NCI-H774 (cell line): Measurements from ENCODE around the gene CYP27B1.
"Not testable (repeated sequence)": the region's sequence is repeated elsewhere in the genome, so short reads cannot be mapped to it uniquely, and the experiment has no call there.

Experiments
- DNase-seq: peaks from one replicate; lab custom pipeline; 2025; lab: John Stamatoyannopoulos, UW

CYP27B1 gene

GRCh38 chr12:57783861-57784260 lies 17.0 kb upstream of the CYP27B1 start:
- DNase-seq: no peak

GRCh38 chr12:57783466-57783801 lies 16.6 kb upstream of the CYP27B1 start:
- no peak for DNase-seq

DNA sequence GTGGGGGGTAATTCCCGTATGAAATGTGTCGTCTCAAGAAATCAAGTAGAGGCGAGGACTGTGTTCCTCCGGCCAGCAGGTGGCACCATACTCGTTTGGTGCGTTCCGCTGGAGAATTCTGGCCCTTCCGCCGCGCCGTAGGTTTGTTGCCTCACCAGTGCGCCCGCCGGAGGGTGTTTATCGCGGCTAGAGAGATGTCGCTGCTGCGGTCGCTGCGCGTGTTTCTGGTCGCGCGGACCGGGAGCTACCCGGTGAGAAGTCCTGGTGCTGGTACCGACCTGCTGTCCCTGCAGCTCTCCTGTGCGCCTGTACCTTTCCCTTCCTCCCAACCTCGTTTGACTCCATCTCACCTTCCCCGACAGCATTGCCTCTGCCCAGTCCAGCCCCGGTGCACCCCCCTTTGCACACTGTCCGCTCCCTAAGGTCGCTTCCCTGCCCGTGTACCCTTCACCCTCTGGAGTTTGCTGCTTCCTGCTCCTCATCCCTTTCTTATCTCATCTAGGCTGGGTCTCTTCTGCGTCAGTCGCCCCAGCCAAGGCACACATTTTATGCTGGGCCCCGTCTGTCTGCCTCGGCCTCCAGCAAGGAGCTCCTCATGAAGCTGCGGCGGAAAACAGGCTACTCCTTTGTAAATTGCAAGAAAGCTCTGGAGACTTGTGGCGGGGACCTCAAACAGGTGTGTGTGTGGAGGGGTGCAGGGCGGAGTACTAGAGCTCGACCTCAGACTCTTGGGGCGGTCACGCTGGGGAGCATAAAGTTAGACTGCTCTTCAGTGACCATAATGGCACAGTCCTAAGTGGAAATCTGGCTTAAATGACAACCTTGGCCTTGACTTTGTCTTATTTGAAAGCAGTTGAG lies 16.0 kb upstream of the CYP27B1 start, which contains the start of gene TSFM:
TSFM (plus strand) TSS at position 180 of the 858 bp plus-strand sequence; CDS start at position 195, 15 bp downstream.
- DNase-seq: peak; percentile 97

GRCh38 chr12:57782243-57782607 lies 15.3 kb upstream of the CYP27B1 start:
- no peak for DNase-seq

GRCh38 chr12:57781801-57782200 lies 14.9 kb upstream of the CYP27B1 start:
- no peak for DNase-seq

- no peak for DNase-seq
These were observed 14.4 kb upstream of the CYP27B1 start for GRCh38 chr12:57781244-57781643.

GRCh38 chr12:57780284-57780897 lies 13.5 kb upstream of the CYP27B1 start:
- DNase-seq: no peak

GRCh38 chr12:57779736-57780135 lies 12.9 kb upstream of the CYP27B1 start:
- no peak for DNase-seq

GRCh38 chr12:57777911-57778310 lies 11.0 kb upstream of the CYP27B1 start:
- no peak for DNase-seq

- DNase-seq: no peak
These were observed 10.5 kb upstream of the CYP27B1 start for GRCh38 chr12:57777367-57777766.

- DNase-seq: no peak
These were observed 9.3 kb upstream of the CYP27B1 start for GRCh38 chr12:57776247-57776587.

GRCh38 chr12:57775563-57776246 lies 8.8 kb upstream of the CYP27B1 start:
- DNase-seq: no peak

GRCh38 chr12:57775044-57775443 lies 8.2 kb upstream of the CYP27B1 start:
- no peak for DNase-seq

DNA sequence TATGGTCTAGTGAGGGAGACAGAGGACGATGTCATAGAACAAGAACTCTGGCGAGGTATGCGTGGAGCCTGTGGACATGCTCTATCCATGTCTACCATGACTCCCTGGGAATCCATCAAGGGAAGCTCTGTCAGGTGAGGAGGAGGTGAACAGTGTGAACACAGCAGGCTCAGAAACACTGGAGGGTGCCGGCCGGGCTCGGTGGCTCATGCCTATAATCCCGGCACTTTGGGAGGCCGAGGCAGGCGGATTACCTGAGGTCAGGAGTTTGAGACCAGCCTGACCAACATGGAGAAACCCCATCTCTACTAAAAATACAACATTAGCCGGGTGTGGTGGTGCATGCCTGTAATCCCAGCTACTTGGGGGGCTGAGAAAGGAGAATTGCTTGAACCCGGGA lies 7.8 kb upstream of the CYP27B1 start:
- DNase-seq: not testable (repeated sequence)

GRCh38 chr12:57772429-57773322 lies 5.8 kb upstream of the CYP27B1 start, which contains the start of gene EEF1AKMT3:
Gene EEF1AKMT3 (plus strand): TSS chr12:57772614. CDS start chr12:57772725, 111 bp downstream.
- no peak for DNase-seq

DNA sequence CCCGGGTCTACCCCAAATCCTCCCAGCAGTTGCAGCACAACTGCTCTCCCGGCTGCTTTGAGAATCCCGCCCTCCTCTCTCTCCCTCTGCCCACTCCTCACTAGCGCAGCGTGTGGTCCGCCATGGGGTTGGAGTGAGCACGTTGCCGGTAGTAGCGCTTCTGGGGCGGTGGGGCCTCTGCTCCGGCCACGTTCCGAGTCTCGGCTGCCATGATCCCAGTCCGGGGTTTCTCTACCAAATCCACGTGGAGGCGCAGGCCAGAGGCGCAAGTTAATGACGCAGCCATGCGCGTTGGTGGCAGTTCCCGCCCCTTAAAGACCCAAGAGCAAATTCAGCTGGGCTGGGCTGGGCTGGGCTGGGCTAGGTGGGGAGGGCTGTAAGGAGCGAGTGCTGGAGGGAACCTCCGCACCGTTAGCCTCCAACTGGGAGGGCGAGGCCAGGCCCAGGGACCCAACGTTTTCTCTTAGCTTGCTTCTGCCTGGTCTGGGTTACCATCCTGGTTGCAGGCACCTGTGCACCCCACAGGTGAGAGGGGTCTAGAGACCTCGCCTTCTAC lies 5.1 kb upstream of the CYP27B1 start, which contains the start of gene METTL1:
METTL1 (minus strand) TSS at position 233 of the 556 bp plus-strand sequence; CDS start at position 211, 22 bp downstream.
- peak; percentile 97 for DNase-seq

- peak; percentile 93 for DNase-seq
These were observed 4.5 kb upstream of the CYP27B1 start for GRCh38 chr12:57771236-57771872.

- no peak for DNase-seq
These were observed 3.9 kb upstream of the CYP27B1 start for GRCh38 chr12:57770734-57771133.

- DNase-seq: no peak
These were observed 2.7 kb upstream of the CYP27B1 start for GRCh38 chr12:57769594-57769993.

GRCh38 chr12:57767876-57768275 lies 998 bp upstream of the CYP27B1 start:
- DNase-seq: no peak

GRCh38 chr12:57767305-57767698 lies 424 bp upstream of the CYP27B1 start:
- no peak for DNase-seq
